Stimulated activated CD4-positive, alpha-beta T cell treated with anti-CD3 and anti-CD28 coated beads, Interleukin-15, amount 100 ng/mL, for 48 hours (primary cell): ENCODE results near the gene ONECUT3.
A peak's percentile ranks its signal among the peaks of the same experiment; 100 is the strongest.
"Not testable (repeated sequence)": the region's sequence is repeated elsewhere in the genome, so short reads cannot be mapped to it uniquely, and the experiment has no call there.

Experiments used
- DNase-seq, 2 donors: peaks; one replicate each; pipeline ENCODE4 v3.0.0-alpha.2; 2020; ENCODE audit warnings: low read depth in 2 of 2

ONECUT3 gene

DNA sequence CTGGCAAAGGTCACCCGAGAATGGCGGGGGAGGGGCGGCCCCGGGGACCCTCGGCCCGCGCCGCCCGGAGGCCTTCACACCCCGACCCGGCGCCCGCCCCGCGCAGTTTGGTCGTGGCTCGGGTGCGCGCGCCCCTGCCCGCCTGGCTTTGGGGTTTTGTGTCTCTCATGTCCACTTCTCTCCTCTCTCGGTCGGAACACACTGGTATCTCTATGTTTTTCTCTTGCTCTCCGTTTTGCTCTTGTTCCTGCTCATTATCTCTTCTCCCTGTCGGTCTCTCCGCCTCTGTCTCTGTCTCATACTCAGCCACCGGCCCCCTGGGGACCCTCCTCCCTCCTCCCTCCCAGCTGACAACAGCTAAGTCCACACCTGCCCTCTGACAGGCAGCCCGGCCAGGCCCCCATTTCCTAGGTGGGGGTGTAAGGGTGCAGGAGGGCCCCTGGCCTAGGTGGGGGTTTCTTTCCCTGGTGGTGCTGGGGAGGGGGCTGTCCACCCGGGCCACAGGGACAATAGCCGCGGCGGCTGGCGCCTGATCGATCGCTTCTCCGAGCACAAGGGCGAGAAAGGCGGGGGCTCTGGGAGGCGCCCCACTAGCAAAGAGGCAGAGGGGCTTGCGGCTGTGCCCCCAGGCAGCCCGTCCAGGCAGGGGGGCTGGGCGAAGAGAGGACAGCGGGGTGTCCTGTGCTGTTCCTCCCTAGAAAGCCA is 2.3 kb downstream of the ONECUT3 start:
- no peak for DNase-seq

- DNase-seq = no peak
Measured at GRCh38 chr19:1756264-1756663, 3.0 kb downstream of the ONECUT3 start.

DNA sequence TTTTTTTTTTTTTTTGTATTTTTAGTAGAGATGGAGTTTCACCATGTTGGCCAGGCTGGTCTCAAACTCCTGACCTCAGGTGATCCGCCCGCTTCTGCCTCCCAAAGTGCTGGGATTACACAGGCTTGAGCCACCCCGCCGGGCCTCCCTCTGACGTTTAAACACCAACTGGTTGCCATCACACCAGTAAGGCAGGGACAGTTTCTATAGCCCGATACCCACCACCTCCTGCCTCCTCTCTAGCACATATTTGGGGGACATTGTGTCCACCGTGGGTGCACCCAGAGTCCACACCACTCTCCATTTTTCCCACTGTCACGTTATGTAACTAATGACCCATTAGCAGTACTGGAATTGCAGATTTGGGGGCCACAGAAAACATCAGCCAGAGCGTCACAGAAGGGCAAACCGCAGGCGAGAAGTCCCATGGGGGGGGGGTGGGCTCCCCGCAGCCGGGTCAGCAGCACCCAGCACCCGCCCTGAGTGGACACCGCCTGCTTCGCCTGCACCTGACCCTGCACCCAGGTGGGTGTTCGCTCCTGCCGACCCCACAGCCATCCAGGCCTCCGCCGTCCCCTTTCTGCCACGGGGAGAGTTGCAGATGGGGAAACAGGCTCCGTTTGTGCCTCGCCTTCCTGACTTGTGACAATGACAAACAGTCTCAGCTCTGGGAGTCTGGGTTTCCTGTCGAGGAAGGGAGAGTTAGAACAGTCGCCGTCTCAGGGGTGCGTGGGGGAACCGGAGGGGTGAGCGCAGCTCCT is 3.6 kb downstream of the ONECUT3 start:
- DNase-seq = no peak

DNA sequence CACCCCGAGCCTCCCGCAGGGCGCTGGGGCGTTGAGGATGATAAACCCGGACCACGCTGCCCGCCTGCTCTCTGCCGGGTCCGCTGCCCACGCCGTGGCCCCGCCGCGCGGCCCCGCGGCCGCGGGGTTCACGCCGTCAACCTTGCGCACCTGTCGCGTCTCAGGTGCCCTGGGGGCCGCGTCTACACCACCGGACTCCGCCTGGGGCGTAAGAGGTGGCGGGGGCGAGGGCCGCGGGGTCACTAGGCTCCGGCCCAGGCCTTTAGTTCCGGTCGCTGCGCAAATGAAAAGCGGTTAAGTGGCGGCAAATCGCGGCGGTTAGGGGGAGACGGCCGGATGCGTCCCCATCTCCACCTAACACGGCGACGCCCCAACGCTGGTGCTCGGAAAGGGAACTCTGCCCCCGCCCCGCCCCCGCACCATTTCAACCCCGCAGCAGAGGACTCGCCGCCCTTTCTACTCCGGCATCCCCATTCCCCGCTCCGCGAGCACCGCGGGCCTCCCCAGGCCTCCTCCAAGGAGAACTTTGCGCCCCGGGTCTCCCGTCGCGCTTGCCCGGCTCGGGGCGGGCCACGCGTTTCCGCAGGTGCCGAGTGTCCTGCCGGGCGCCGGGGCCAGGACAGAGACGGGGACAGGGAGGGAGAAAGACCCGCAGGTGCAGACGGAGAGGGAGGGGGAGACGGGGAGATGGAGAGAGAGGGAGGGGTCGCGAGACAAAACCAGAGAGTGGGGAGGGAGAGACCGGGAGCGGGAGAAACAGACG is 4.3 kb downstream of the ONECUT3 start:
- DNase-seq = no peak

DNA sequence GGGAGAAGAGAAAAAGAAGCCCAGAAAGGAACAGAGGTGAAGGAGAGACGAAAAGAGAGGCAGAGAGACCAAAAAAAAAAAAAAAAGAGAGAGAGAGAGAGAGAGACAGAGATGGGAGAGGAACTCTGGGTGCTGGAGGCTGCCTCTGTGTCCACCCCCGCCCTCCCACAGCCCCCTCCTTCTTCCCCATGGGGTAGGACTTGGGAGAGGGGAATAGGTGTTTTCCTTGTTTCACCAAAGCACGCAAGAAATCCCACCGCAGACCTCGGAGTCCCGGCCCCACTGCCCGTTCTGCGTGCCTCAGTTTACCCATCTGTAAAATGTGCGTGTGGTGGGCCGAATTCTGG is 4.9 kb downstream of the ONECUT3 start:
- DNase-seq = no peak

- DNase-seq = no peak
Measured at GRCh38 chr19:1758959-1759903, 5.9 kb downstream of the ONECUT3 start.

GRCh38 chr19:1760020-1760419 is 6.7 kb downstream of the ONECUT3 start:
- DNase-seq = no peak

DNA sequence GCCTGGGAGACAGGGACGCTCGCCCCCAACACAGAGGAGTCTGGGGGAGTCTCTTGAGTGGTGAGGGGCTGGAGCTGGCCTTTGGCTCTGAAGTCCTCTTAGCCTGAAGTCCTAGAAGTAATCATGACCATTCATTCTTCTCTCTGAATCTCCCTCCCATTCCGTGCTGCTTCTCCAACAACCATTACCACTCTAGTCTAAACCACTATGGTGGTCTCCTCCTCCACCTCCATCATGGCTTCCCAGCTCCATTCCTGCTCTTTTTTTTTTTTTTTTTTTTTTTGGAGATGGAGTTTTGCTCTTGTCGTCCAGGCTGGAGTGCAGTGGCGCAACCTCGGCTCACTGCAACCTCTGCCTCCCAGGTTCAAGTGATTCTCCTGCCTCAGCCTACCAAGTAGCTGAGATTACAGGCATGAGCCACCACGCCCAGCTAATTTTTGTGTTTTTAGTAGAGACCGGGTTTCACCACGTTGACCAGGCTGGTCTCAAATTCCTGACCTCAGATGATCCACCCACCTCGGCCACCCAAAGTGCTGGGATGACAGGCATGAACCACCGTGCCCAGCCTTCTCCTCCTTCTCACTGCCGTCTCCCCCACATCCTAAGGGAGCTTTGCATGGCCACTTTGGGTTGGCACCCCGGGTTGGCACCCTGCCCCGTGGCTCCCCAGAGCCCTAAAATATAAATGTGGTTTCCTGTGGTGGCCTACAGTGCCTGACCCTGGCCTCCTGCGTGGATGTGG is 7.7 kb downstream of the ONECUT3 start:
- not testable (repeated sequence) for DNase-seq

- DNase-seq = no peak
Measured at GRCh38 chr19:1761528-1762242, 8.4 kb downstream of the ONECUT3 start.

DNA sequence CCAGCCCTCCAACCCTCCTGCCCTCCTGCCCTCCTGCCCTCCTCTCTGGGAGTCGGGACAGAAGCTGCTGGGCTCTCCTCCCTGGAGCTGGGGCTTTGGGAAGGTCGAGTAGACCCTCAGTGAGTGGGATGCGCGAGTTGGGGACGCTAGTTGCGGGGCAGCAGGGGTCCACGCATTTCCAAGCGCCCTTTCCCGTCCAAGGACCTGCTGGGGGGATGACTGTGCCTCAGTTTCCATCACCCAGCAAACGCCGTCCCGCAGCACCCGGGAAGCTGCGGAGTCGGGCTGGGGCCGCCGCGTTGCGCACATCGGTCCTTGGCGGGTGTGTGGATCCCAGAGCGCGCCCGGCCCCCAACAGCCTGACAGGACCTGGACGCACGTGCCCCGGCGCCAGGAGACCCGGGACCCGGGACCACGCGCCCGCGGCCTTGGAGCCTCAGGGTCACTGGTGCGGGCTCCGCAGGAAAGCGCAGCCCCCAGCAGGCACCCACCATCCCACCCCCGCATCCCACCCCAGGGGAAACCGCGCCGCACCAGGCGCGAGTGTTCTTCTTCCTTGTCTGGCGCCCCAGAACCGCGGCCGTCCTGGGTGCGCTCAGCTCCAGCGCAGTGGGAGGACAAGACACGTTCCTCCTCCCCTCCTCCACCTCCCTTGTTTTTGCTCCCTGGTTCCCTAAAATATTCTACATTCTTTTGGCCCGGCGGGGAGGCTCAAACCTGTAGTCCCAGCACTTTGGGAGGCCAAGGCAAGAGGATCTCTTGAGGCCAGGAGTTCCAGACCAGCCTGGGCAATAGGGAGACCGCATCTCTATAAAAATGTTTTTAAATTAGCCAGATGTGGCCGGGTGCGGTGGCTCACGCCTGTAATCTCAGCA is 9.2 kb downstream of the ONECUT3 start:
- no peak for DNase-seq

GRCh38 chr19:1763648-1764639 is 10.6 kb downstream of the ONECUT3 start:
- DNase-seq = no peak

- DNase-seq = no peak
Measured at GRCh38 chr19:1764729-1765128, 11.4 kb downstream of the ONECUT3 start.

DNA sequence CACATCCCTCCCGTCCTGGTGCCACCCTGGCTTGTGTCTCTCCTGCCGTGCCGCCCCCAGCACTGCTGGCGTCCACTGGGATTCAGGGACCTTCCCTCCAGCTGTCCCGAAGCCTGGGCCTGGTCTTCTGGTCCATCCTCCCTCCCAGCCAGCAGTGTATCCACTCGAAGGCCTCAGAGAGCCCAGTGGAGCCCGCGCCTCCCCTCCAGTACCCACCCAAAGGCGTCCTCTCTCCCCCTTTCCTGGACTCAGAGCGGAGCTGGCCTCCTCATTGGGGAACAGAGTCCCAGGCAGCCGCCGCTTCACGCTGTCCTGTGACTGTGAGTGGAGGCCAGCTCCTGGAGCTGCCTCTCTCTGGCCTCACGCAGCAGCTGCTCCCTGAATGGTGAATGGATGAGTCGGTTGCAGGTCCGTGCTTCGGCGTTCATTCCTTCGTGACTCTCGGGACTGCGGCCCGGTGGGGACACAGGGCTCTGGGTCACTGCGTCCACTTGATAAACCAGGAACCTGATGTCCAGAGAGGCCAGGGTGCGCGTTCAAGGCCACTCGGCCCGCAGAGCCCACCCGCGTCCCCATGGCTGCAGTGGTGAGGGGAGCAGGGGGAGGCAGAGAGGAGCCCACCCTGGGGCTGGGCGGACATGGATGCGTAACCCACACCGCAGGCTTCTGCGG is 12.1 kb downstream of the ONECUT3 start:
- no peak for DNase-seq

- no peak for DNase-seq
Measured at GRCh38 chr19:1765904-1766799, 12.8 kb downstream of the ONECUT3 start.

DNA sequence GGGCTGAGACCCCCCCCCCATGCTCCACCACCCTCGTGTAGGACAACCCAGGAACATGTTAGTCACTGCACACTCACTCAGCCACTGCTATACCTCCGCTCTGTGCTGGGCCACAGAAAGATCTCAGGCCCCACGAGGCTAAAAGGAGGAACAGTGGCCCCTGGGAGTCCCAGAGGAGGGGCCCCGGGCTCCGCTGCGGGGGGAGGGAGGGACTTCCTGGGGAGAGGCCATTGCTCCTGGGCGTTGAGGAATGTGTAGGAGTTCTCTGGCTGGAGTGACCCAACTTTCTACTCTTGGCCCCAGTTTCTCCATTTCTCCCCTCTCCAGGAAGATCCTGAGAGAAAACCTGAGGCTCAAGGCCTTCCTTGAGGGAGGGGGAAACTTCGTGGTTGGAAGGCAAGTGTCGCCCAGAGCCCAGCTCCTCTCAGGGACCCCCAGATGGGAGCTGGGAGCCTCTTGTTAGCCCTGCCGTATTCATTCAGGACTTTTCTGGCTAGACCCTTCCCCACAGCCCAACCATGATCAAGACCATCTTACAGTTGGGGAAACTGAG is 13.6 kb downstream of the ONECUT3 start:
- DNase-seq = no peak

GRCh38 chr19:1767464-1767933 is 14.2 kb downstream of the ONECUT3 start:
- peak in 1 of 2 donors; percentile 39 for DNase-seq
